Measurements from ENCODE around the gene CXorf51A. TPM values are rescaled to one million over a fixed set of nuclear protein-coding genes. Genes with fewer than 3 reads are reported as not detected.
"Not testable (repeated sequence)": the region's sequence is repeated elsewhere in the genome, so short reads cannot be mapped to it uniquely, and the experiment has no call there.

Gene CXorf51A
- not detected for total RNA-seq (ENCODE audit: unreplicated experiment)
- long read RNA-seq = 0 reads

DNA sequence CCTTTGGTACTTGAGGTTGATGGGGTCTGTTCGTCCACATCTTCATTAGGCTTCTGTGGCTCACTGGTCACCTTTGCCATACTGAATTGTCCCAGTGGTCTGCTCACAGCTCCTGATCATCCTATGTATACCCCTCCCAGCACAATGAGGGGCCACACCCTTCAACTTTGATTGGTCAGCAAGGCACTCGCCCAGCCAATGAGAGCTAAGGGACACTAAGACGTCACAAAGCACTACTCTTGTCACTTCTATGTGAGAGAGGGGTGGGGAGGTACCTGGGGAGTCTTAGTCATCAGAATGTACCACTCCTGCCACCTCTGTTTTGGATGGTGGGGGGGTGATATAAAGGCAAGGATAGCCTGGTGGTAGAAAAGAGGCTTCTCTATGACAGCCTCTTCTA, at the start of gene CXorf51A:
TSS of gene CXorf51A (minus strand) at position 101 of the 400 bp plus-strand sequence. CDS start at position 80, 21 bp downstream.
- H3K9me3 Mint-ChIP-seq (ENCODE audit: unreplicated experiment); DNase-seq (ENCODE audit: low spot score); H3K4me1 Mint-ChIP-seq (ENCODE audit: unreplicated experiment); H3K36me3 Mint-ChIP-seq (ENCODE audit: low read depth, unreplicated experiment); H3K27me3 Mint-ChIP-seq (ENCODE audit: unreplicated experiment); H3K4me3 Mint-ChIP-seq (ENCODE audit: unreplicated experiment); H3K27ac Mint-ChIP-seq (ENCODE audit: unreplicated experiment): not testable (repeated sequence)

GRCh38 chrX:146863566-146863965, 49.0 kb upstream of the CXorf51A start:
- no peak overlapping the region for H3K27ac Mint-ChIP-seq (ENCODE audit: unreplicated experiment)
- DNase-seq (ENCODE audit: low spot score) = no peak
- H3K9me3 Mint-ChIP-seq (ENCODE audit: unreplicated experiment) = no peaks in the 10 kb centered on the region
- no peak for TF ChIP-seq CTCF (IDR thresholded peaks at IDR 0.05; ENCODE audit: unreplicated experiment)
- H3K4me3 Mint-ChIP-seq (ENCODE audit: unreplicated experiment) = no peak overlapping the region
- H3K27me3 Mint-ChIP-seq (ENCODE audit: unreplicated experiment) = no peaks in the 10 kb centered on the region
- no peaks in the 10 kb centered on the region for H3K4me1 Mint-ChIP-seq (ENCODE audit: unreplicated experiment)
- no peaks in the 10 kb centered on the region for H3K36me3 Mint-ChIP-seq (ENCODE audit: low read depth, unreplicated experiment)

- Mint-ChIP-seq H3K4me1 (ENCODE audit: unreplicated experiment) (no peaks in the 10 kb centered on the region), H3K9me3 (ENCODE audit: unreplicated experiment) (no peaks in the 10 kb centered on the region), H3K4me3 (ENCODE audit: unreplicated experiment) (no peak overlapping the region), H3K36me3 (ENCODE audit: low read depth, unreplicated experiment) (no peaks in the 10 kb centered on the region), H3K27me3 (ENCODE audit: unreplicated experiment) (no peaks in the 10 kb centered on the region), H3K27ac (ENCODE audit: unreplicated experiment) (no peak overlapping the region)
- DNase-seq (ENCODE audit: low spot score) = no peak
- no peak for TF ChIP-seq CTCF (IDR thresholded peaks at IDR 0.05; ENCODE audit: unreplicated experiment)
Observed at GRCh38 chrX:146854281-146854680, 39.7 kb upstream of the CXorf51A start.

DNA sequence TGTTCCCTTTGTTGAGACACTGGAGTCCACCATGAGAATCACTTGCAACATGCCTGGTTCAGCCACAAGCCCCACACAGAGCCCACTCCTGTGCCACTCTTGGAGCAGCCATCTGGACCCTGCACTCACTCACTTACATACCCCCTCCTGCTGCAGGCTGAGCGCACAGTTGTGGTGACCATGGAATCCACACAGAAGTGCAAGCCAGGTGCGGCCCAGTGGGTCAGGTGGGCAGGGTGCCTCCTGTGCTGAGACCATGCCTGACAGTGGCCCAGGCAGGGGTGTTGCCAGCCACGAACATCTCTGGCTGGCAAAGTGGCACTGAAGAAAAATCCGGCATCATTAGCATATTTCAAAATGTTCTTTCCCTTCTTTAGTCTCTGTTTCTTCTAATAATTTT, 17.4 kb upstream of the CXorf51A start:
- H3K9me3 Mint-ChIP-seq (ENCODE audit: unreplicated experiment) = no peaks in the 10 kb centered on the region
- no peak overlapping the region for H3K27ac Mint-ChIP-seq (ENCODE audit: unreplicated experiment)
- no peak for DNase-seq (ENCODE audit: low spot score)
- H3K4me1 Mint-ChIP-seq (ENCODE audit: unreplicated experiment) = no peaks in the 10 kb centered on the region
- TF ChIP-seq CTCF (IDR thresholded peaks at IDR 0.05; ENCODE audit: unreplicated experiment) = no peak
- H3K27me3 Mint-ChIP-seq (ENCODE audit: unreplicated experiment) = no peaks in the 10 kb centered on the region
- H3K36me3 Mint-ChIP-seq (ENCODE audit: low read depth, unreplicated experiment) = no peaks in the 10 kb centered on the region
- no peak overlapping the region for H3K4me3 Mint-ChIP-seq (ENCODE audit: unreplicated experiment)

- not testable (repeated sequence) for H3K4me1 Mint-ChIP-seq (ENCODE audit: unreplicated experiment); H3K36me3 Mint-ChIP-seq (ENCODE audit: low read depth, unreplicated experiment); H3K27me3 Mint-ChIP-seq (ENCODE audit: unreplicated experiment); H3K4me3 Mint-ChIP-seq (ENCODE audit: unreplicated experiment); H3K9me3 Mint-ChIP-seq (ENCODE audit: unreplicated experiment); DNase-seq (ENCODE audit: low spot score); H3K27ac Mint-ChIP-seq (ENCODE audit: unreplicated experiment)
Observed at GRCh38 chrX:146809471-146809870, 5.1 kb downstream of the CXorf51A start, which contains the start of gene CXorf51B. Gene CXorf51B, plus strand, starts transcription at chrX:146809771. Its CDS starts 21 bp downstream, at chrX:146809792.

Other genes with a start within 250 kb of the CXorf51A start
- not detected for gene CXorf51B, start 5.0 kb downstream of the CXorf51A start, total RNA-seq (ENCODE audit: unreplicated experiment)

Data from endothelial cell (in vitro differentiated cells).